Naive thymus-derived CD4-positive, alpha-beta T cell (primary cell): ENCODE measurements around the gene NOSIP. TPM values are rescaled to one million over a fixed set of nuclear protein-coding genes. Genes with fewer than 3 reads are reported as not detected.

Experiments
- ATAC-seq: fragments of 150-1000 bp; cut with Tn5 transposase; 2 replicates; pipeline ENCODE4 v1.10.0; 2021; ENCODE audit warnings: mild to moderate bottlenecking, moderate library complexity
- CTCF ChIA-PET: fragments of 350-600 bp; sonication (Branson Sonifier 250); formaldehyde crosslinking; loops from one replicate; lab custom pipeline; 2021; ENCODE audit warnings: antibody characterized with exemption; lab: Charles Lee
- POLR2A ChIA-PET: fragments of 350-600 bp; sonication (Branson Sonifier 250); formaldehyde crosslinking; loops from one replicate; lab custom pipeline; 2021; ENCODE audit warnings: antibody characterized with exemption, inconsistent platforms; lab: Charles Lee
- DNase-seq, 9 donors: peaks; one replicate each; pipeline versions ENCODE4 v3.0.0 to v3.0.0-alpha.2; 2020 to 2022; ENCODE audit warnings: mixed read lengths in 1 of 9
- H3K27ac ChIP-seq: one replicate; pipeline ENCODE4 v1.7.0; 2013; ENCODE audit warnings: mild to moderate bottlenecking, low read depth, low read length, moderate library complexity
- H3K27me3 ChIP-seq, 2 donors: one replicate each; pipeline ENCODE4 v1.7.0; 2013; ENCODE audit warnings: low read length in 2 of 2, mild to moderate bottlenecking in 2 of 2, moderate library complexity in 2 of 2; ENCODE audit not compliant: control insufficient read depth in 2 of 2, insufficient read depth in 2 of 2
- H3K36me3 ChIP-seq, 3 experiments: 1 replicate in 2 of 3; 2 replicates in 1 of 3; pipeline ENCODE4 v1.7.0; 2013; ENCODE audit warnings: low read length in 3 of 3, mild to moderate bottlenecking in 3 of 3, moderate library complexity in 1 of 3; ENCODE audit not compliant: insufficient read depth in 3 of 3, control insufficient read depth in 2 of 3
- H3K4me1 ChIP-seq, 2 donors: one replicate each; pipeline ENCODE4 v1.7.0; 2013; ENCODE audit warnings: low read length in 2 of 2, mild to moderate bottlenecking in 2 of 2, moderate library complexity in 1 of 2; ENCODE audit not compliant: control insufficient read depth in 2 of 2, insufficient read depth in 2 of 2
- H3K4me3 ChIP-seq: 2 replicates; pipeline ENCODE4 v1.7.0; 2013; ENCODE audit warnings: mild to moderate bottlenecking, low read length
- H3K9me3 ChIP-seq, 3 experiments: 1 replicate in 2 of 3; 2 replicates in 1 of 3; pipeline ENCODE4 v1.7.0; 2013; ENCODE audit warnings: low read length in 3 of 3; ENCODE audit not compliant: control insufficient read depth in 2 of 3
- H3K27ac Mint-ChIP-seq, 9 donors: one replicate each; pipeline ENCODE4 v1.8.0; 2020 to 2022; ENCODE audit warnings: mixed read lengths in 9 of 9, mild to moderate bottlenecking in 8 of 9, moderate library complexity in 5 of 9, inconsistent platforms in 2 of 9
- H3K27me3 Mint-ChIP-seq, 5 donors: one replicate each; pipeline ENCODE4 v1.8.0; 2021 to 2022; ENCODE audit warnings: mixed read lengths in 5 of 5, mild to moderate bottlenecking in 1 of 5
- H3K36me3 Mint-ChIP-seq, 5 donors: one replicate each; pipeline ENCODE4 v1.8.0; 2020 to 2022; ENCODE audit warnings: mixed read lengths in 5 of 5, mild to moderate bottlenecking in 3 of 5, inconsistent platforms in 1 of 5
- H3K4me1 Mint-ChIP-seq, 7 donors: one replicate each; pipeline ENCODE4 v1.8.0; 2020 to 2022; ENCODE audit warnings: mixed read lengths in 7 of 7, mild to moderate bottlenecking in 3 of 7, inconsistent platforms in 1 of 7
- H3K4me3 Mint-ChIP-seq, 10 donors: one replicate each; pipeline ENCODE4 v1.8.0; 2020 to 2022; ENCODE audit warnings: mild to moderate bottlenecking in 10 of 10, mixed read lengths in 10 of 10, moderate library complexity in 6 of 10, inconsistent platforms in 2 of 10
- H3K9me3 Mint-ChIP-seq, 11 donors: one replicate each; pipeline ENCODE4 v1.8.0; 2020 to 2022; ENCODE audit warnings: mixed read lengths in 11 of 11, mild to moderate bottlenecking in 4 of 11, inconsistent platforms in 1 of 11, moderate library complexity in 1 of 11
- intact Hi-C, 2 donors: fragments of 100-400 bp; cut with micrococcal nuclease; formaldehyde crosslinking; loops; one replicate each; pipeline ENCODE4 v1.15.1; 2023
- polyA plus RNA-seq, 2 donors: library from polyadenylated mRNA; unstranded; fragments of 300-500 nt; fragmentation: Illumina TruSeq; gene quantifications; one replicate each; pipeline ENCODE4 v1.2.3, GENCODE V29; 2021
- total RNA-seq, 6 experiments: library from RNA in 5 of 6; stranded (reverse) in 5 of 6; gene quantifications; 1 replicate in 5 of 6; 2 replicates in 1 of 6; pipeline ENCODE4 v1.2.3 and lab custom pipeline; 2021 to 2026

Gene NOSIP
- total and polyA plus RNA-seq, 7 experiments from 2014 or later: 222 to 1,232 (median 246) TPM

DNA sequence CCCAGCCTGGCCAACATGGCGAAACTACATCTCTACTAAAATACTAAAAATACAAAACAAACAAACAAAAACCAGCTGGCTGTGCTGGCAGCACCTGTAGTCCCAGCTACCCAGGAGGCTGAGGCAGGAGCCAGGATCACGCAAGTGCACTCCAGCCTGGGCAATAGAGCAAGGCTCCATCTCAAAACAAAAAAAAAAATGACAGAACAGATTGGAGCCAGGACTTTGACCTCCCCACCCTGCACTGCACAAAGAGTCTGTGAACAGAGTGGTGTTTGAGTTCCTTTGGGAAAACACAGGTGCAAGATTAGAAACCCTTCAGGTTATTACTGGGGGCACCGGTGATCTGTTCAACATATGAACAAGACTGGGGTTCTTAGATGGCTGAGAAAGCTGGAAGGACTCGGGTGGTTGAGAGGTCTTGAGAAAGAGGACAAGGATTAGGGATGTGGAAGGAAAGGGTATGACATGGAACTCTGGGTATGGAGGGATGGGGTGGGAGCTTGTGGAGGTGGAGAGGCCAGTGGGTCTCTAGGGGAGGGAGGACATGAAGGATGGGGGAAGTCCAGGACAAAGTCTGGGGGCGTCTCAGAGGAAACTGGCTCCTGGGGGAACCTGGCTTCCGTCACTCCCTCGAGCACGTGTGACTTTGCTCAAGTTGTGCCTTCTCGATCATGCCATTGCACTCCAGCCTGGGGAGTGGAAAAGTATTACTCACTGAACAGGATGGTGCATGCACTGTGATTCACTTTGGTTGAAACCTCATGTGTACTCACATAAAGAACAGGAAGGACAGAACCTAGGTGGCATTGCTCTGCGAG is 26.7 kb downstream of the NOSIP start:
- intact Hi-C loops: loop anchor here (1.0 to 2.0 kb wide), 2 partner anchors 15 to 19 kb away; no protein-coding TSS in a partner anchor
- peak overlapping the region; percentile 64 for H3K27ac ChIP-seq
- Mint-ChIP-seq H3K4me1 (peaks cover 43 to 77% (median 64%) of the 10 kb centered on the region in 7 donors), H3K27me3 (no peaks in the 10 kb centered on the region), H3K9me3 (no peaks in the 10 kb centered on the region), H3K36me3 (peaks cover 10 to 53% (median 25%) of the 10 kb centered on the region in 5 donors), H3K4me3 (peak overlapping the region; percentile 71 to 90 (median 82)), H3K27ac (peak overlapping the region; percentile 93 to 100 (median 98))
- POLR2A ChIA-PET: interaction anchor here (0.7 to 19.2 kb wide), 12 partner anchors 11 to 111 kb away, joined by 3 to 687 read pairs (median 10); partner anchors contain the start of genes RPL13A and RPS11
- H3K27me3 ChIP-seq: no peaks in the 10 kb centered on the region
- no peaks in the 10 kb centered on the region for H3K9me3 ChIP-seq
- no peak for ATAC-seq
- CTCF ChIA-PET: interaction anchor here (0.6 to 10.2 kb wide), 6 partner anchors 9 to 124 kb away, joined by 3 to 231 read pairs (median 8); no protein-coding TSS in a partner anchor
- DNase-seq: peak in 5 of 9 donors; percentile 26 to 78 (median 36)
- peaks cover 8 to 29% (median 14%) of the 10 kb centered on the region in 3 experiments for H3K36me3 ChIP-seq
- no peak overlapping the region for H3K4me3 ChIP-seq
- peaks cover 46 to 89% of the 10 kb centered on the region in 2 donors for H3K4me1 ChIP-seq

DNA sequence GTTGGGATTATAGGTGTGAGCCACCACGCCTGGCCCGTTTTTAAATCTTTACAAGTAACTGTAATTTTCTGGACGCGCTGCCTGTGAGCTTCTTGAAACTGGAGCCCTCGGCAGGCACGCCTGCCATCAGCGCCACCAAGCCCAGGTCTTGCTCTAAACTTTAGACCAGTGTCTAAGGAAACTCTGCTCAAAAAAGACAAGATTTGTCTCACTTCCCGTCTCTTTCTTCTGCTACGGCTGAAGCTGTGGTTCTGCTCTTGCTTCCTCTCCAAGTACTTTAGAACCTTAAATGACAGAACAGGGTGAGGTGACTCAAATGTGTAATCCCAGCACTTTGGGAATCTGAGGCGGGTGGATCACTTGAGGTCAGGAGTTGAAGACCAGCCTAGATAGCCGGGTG is 27.6 kb downstream of the NOSIP start:
- peak; percentile 53 for ATAC-seq
- Mint-ChIP-seq H3K36me3 (peaks cover 10 to 46% (median 20%) of the 10 kb centered on the region in 5 donors), H3K9me3 (no peaks in the 10 kb centered on the region), H3K4me3 (peak overlapping the region; percentile 80 to 96 (median 86)), H3K27ac (peak overlapping the region; percentile 93 to 100 (median 98)), H3K4me1 (peaks cover 40 to 81% (median 63%) of the 10 kb centered on the region in 7 donors), H3K27me3 (no peaks in the 10 kb centered on the region)
- Histone ChIP-seq H3K27me3 (no peaks in the 10 kb centered on the region), H3K4me1 (peaks cover 46 to 93% of the 10 kb centered on the region in 2 donors), H3K9me3 (no peaks in the 10 kb centered on the region), H3K36me3 (peaks cover 8 to 24% (median 14%) of the 10 kb centered on the region in 3 experiments), H3K27ac (peak overlapping the region; percentile 64), H3K4me3 (no peak overlapping the region)
- ChIA-PET POLR2A (interaction anchor here (0.8 to 19.2 kb wide), 12 partner anchors 10 to 99 kb away, joined by 3 to 687 read pairs (median 10); partner anchors contain the start of genes ALDH16A1, FCGRT, RCN3 and RPL13A), CTCF (interaction anchor here (0.7 to 10.2 kb wide), 8 partner anchors 9 to 281 kb away, joined by 3 to 231 read pairs (median 8); no protein-coding TSS in a partner anchor)
- intact Hi-C loops: loop anchor here in 1 of 2 donors (1.0 to 2.0 kb wide), 2 partner anchors 16 to 18 kb away; no protein-coding TSS in a partner anchor
- peak in 7 of 9 donors; percentile 64 to 78 (median 70) for DNase-seq

DNA sequence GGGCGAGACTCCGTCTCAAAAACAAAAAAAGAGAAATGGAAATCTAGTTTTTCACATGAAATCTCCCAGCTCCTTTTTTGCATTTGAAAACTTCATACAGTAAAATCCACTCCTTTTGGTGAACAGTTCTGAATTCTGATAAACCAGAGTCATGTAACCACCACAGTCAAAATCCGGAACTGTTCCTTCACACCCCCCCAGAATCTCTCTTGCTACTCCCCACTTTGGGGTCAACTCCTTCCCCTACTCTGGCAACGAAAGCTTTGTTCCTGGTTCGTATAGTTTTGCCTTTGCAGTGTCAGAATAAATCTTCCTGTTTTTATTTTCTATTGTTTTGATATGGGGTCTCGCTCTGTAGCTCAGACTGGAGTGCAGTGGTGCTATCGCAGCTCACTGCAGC is 28.8 kb downstream of the NOSIP start:
- Mint-ChIP-seq H3K4me3 (peak overlapping the region in 9 of 10 donors; percentile 14 to 83 (median 69)), H3K36me3 (peaks cover 5 to 39% (median 14%) of the 10 kb centered on the region in 5 donors), H3K27me3 (no peaks in the 10 kb centered on the region), H3K9me3 (no peaks in the 10 kb centered on the region), H3K4me1 (peaks cover 43 to 87% (median 64%) of the 10 kb centered on the region in 7 donors), H3K27ac (peak overlapping the region; percentile 81 to 99 (median 93))
- intact Hi-C loops: no loop called here
- ChIA-PET POLR2A (interaction anchor here (0.6 to 19.2 kb wide), 13 partner anchors 13 to 91 kb away, joined by 3 to 687 read pairs (median 8); partner anchors contain the start of genes FCGRT, RCN3, RPL13A and RPS11), CTCF (interaction anchor here (0.6 to 10.2 kb wide), 11 partner anchors 11 to 127 kb away, joined by 3 to 231 read pairs (median 5); no protein-coding TSS in a partner anchor)
- Histone ChIP-seq H3K27me3 (no peaks in the 10 kb centered on the region), H3K4me3 (no peak overlapping the region), H3K9me3 (no peaks in the 10 kb centered on the region), H3K4me1 (peaks cover 50 to 91% of the 10 kb centered on the region in 2 donors), H3K27ac (peak overlapping the region; percentile 64), H3K36me3 (peaks cover 0 to 13% (median 12%) of the 10 kb centered on the region in 3 experiments)
- ATAC-seq: no peak
- no peak for DNase-seq

DNA sequence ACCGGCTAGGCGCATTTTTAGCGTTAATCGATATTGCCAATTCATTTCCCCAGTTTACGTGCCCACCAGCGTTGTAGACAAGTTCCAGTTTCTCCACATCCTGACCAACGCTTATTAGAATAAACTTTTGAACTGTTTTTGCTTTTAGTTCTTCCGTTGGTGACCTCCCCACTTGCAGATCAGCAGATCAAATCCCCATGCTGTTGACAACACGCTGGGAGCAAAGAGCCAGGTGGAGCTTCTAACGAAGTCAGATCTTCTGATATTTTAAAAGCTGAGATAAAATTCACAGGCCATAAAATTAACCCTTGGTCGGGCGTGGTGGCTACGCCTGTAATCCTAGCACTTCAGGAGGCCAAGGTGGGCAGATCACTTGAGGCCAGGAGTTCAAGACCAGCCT is 31.3 kb downstream of the NOSIP start:
- no peak for ATAC-seq
- Histone ChIP-seq H3K27me3 (no peaks in the 10 kb centered on the region), H3K9me3 (no peaks in the 10 kb centered on the region), H3K4me1 (peaks cover 32 to 77% of the 10 kb centered on the region in 2 donors), H3K36me3 (no peaks in the 10 kb centered on the region), H3K4me3 (no peak overlapping the region), H3K27ac (peak overlapping the region; percentile 63)
- peak overlapping the region; percentile 75 to 99 (median 92) for H3K27ac Mint-ChIP-seq
- H3K4me3 Mint-ChIP-seq: peak overlapping the region; percentile 26 to 81 (median 67)
- peak in 4 of 9 donors; percentile 30 to 49 (median 42) for DNase-seq
- intact Hi-C loops: no loop called here
- ChIA-PET CTCF (interaction anchor here (0.6 to 10.2 kb wide), 6 partner anchors 13 to 129 kb away, joined by 3 to 231 read pairs (median 16); partner anchors contain the start of gene FLT3LG), POLR2A (interaction anchor here (0.5 to 19.2 kb wide), 12 partner anchors 10 to 69 kb away, joined by 3 to 687 read pairs (median 6); no protein-coding TSS in a partner anchor)
- peaks cover 0 to 3% (median 0%) of the 10 kb centered on the region in 5 donors for H3K27me3 Mint-ChIP-seq
- H3K9me3 Mint-ChIP-seq: no peaks in the 10 kb centered on the region
- peaks cover 39 to 78% (median 54%) of the 10 kb centered on the region in 7 donors for H3K4me1 Mint-ChIP-seq
- H3K36me3 Mint-ChIP-seq: peaks cover 0 to 20% (median 8%) of the 10 kb centered on the region in 5 donors

DNA sequence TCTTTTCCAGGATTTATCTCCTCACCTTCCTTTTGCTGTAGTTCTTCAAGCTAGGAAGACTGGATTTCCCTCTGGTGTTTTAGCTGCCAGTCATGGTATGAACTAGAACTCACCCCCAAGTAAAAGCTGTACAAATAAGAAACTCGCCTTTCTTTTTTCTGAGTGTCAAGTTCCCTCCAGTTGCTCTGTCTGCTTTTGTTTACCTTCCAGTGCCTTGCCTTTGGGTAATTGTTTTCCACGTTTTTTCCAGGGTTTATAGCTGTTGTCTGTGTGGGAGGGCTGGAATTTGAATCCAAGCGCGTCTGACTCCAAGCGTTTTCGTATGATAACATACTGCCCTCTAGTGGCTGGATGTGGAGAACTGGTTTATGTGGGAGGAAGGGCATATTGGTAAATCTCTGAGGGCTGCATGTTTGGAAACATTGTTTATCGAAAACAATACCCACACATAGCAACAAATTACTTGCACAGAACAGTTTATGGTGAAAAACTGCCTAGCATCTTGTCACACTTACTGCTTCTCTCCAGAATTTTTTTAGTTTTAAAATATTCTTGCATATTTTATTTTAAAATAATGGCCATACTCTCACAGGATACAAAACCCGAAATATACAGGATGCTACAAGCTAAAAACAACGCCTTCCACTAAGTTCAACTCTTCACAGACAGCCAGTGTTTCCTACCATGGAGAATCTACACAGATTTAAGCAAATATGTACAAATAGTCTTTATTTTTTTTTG is 33.4 kb downstream of the NOSIP start:
- Mint-ChIP-seq H3K4me1 (peaks cover 29 to 81% (median 48%) of the 10 kb centered on the region in 7 donors), H3K36me3 (peaks cover 0 to 12% (median 4%) of the 10 kb centered on the region in 5 donors), H3K4me3 (peak overlapping the region; percentile 78 to 94 (median 84)), H3K27ac (peak overlapping the region; percentile 76 to 99 (median 91)), H3K27me3 (peaks cover 0 to 3% (median 0%) of the 10 kb centered on the region in 5 donors), H3K9me3 (no peaks in the 10 kb centered on the region)
- ATAC-seq (peak; percentile 92), DNase-seq (peak in 8 of 9 donors; percentile 62 to 82 (median 78))
- Histone ChIP-seq H3K9me3 (no peaks in the 10 kb centered on the region), H3K27ac (peak overlapping the region; percentile 46), H3K27me3 (no peaks in the 10 kb centered on the region), H3K4me1 (peaks cover 17 to 60% of the 10 kb centered on the region in 2 donors), H3K4me3 (peak overlapping the region; percentile 30), H3K36me3 (no peaks in the 10 kb centered on the region)
- ChIA-PET POLR2A (interaction anchor here (0.6 to 19.2 kb wide), 12 partner anchors 10 to 1224 kb away, joined by 3 to 687 read pairs (median 4); no protein-coding TSS in a partner anchor), CTCF (interaction anchor here (0.7 to 10.2 kb wide), 16 partner anchors 9 to 132 kb away, joined by 3 to 231 read pairs (median 5); partner anchors contain the start of genes NOSIP and RCN3)
- intact Hi-C loops: loop anchor here (1.0 to 2.0 kb wide), 6 partner anchors 9 to 73 kb away; partner anchors contain the start of gene FLT3LG (in 2 of the 2)
